GM10847 (cell line): ENCODE measurements around the gene LMAN2.

Source experiments
- POLR2A ChIP-seq: IDR thresholded peaks from 2 replicates; pipeline ENCODE4 v1.6.1; 2011; ENCODE audit not compliant: insufficient read length; ENCODE audit errors: extremely low read depth

LMAN2 gene

GRCh38 chr5:177361418-177362291 lies 10.2 kb upstream of the LMAN2 start:
- no peak for TF ChIP-seq POLR2A

GRCh38 chr5:177359860-177360259 lies 8.4 kb upstream of the LMAN2 start:
- no peak for TF ChIP-seq POLR2A

GRCh38 chr5:177359451-177359851 lies 8.0 kb upstream of the LMAN2 start:
- no peak for TF ChIP-seq POLR2A

GRCh38 chr5:177358370-177358819 lies 6.9 kb upstream of the LMAN2 start:
- no peak for TF ChIP-seq POLR2A

GRCh38 chr5:177357459-177358351 lies 6.2 kb upstream of the LMAN2 start, which contains the start of gene RGS14:
Gene RGS14 (plus strand): TSS chr5:177357924. CDS start chr5:177358025, 101 bp downstream.
- TF ChIP-seq POLR2A = peak; percentile 58

- TF ChIP-seq POLR2A = no peak
Observed at GRCh38 chr5:177357146-177357458, 5.6 kb upstream of the LMAN2 start.

- no peak for TF ChIP-seq POLR2A
Observed at GRCh38 chr5:177356746-177357145, 5.3 kb upstream of the LMAN2 start.

- TF ChIP-seq POLR2A = no peak
Observed at GRCh38 chr5:177355868-177356168, 4.3 kb upstream of the LMAN2 start.

- TF ChIP-seq POLR2A = no peak
Observed at GRCh38 chr5:177355162-177355867, 3.8 kb upstream of the LMAN2 start.

GRCh38 chr5:177354711-177355110 lies 3.2 kb upstream of the LMAN2 start:
- no peak for TF ChIP-seq POLR2A

GRCh38 chr5:177354256-177354655 lies 2.8 kb upstream of the LMAN2 start:
- TF ChIP-seq POLR2A = no peak

GRCh38 chr5:177353093-177353492 lies 1.6 kb upstream of the LMAN2 start:
- no peak for TF ChIP-seq POLR2A

GRCh38 chr5:177350776-177351391 lies 584 bp downstream of the LMAN2 start:
- TF ChIP-seq POLR2A = no peak

GRCh38 chr5:177349762-177350161 lies 1.7 kb downstream of the LMAN2 start:
- no peak for TF ChIP-seq POLR2A

- no peak for TF ChIP-seq POLR2A
Observed at GRCh38 chr5:177349362-177349647, 2.2 kb downstream of the LMAN2 start.
